NB4 (cell line): ENCODE measurements around the gene CACUL1.

Experiments used
- POLR2A ChIP-seq: IDR thresholded peaks from 2 replicates; pipeline ENCODE4 v1.6.1; 2011; ENCODE audit warnings: mild to moderate bottlenecking; ENCODE audit not compliant: insufficient read length; ENCODE audit errors: extremely low read depth
- TF ChIP-seq, protein P1 (sequence below): IDR thresholded peaks from one replicate; pipeline ENCODE4 v1.5.1; 2012; ENCODE audit warnings: low read depth, low read length

DNA sequence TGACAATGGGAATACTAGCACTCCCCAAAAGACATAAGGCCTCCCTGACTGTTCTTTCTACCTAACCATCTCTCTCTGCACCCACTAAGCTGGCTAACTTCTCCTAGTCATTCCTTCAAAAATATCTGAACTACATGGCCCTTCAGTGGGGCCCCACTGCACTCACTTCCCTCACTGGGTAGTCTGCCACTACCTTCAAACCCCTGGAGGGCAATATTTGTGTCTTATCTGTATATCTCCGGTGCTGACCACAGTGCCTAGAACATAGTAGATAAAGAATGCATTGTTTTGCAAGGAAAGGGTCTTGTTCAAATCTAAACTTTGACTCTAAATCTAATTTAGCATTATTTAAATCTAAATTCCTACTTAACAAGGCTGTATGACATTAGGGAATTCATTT is 44.3 kb downstream of the CACUL1 start:
- TF ChIP-seq POLR2A = no peak
- TF ChIP-seq, protein P1, sequence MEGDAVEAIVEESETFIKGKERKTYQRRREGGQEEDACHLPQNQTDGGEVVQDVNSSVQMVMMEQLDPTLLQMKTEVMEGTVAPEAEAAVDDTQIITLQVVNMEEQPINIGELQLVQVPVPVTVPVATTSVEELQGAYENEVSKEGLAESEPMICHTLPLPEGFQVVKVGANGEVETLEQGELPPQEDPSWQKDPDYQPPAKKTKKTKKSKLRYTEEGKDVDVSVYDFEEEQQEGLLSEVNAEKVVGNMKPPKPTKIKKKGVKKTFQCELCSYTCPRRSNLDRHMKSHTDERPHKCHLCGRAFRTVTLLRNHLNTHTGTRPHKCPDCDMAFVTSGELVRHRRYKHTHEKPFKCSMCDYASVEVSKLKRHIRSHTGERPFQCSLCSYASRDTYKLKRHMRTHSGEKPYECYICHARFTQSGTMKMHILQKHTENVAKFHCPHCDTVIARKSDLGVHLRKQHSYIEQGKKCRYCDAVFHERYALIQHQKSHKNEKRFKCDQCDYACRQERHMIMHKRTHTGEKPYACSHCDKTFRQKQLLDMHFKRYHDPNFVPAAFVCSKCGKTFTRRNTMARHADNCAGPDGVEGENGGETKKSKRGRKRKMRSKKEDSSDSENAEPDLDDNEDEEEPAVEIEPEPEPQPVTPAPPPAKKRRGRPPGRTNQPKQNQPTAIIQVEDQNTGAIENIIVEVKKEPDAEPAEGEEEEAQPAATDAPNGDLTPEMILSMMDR = no peak
